LNCaP clone FGC (cell line): ENCODE measurements around the gene FKBP7.

Experiments used
- DNase-seq: peaks from one replicate; pipeline ENCODE4 v3.0.0-alpha.2; 2011; ENCODE audit warnings: low read depth
- H3K4me3 ChIP-seq: 2 replicates; pipeline ENCODE4 v1.5.1; 2011; ENCODE audit warnings: mild to moderate bottlenecking, low read depth, low read length, control low read depth
- TF ChIP-seq, protein P1 (sequence below): IDR thresholded peaks from 2 replicates; pipeline ENCODE4 v1.5.1; 2012; ENCODE audit warnings: mild to moderate bottlenecking; ENCODE audit not compliant: control insufficient read depth, insufficient read depth; ENCODE audit errors: extremely low read depth

Gene FKBP7

DNA sequence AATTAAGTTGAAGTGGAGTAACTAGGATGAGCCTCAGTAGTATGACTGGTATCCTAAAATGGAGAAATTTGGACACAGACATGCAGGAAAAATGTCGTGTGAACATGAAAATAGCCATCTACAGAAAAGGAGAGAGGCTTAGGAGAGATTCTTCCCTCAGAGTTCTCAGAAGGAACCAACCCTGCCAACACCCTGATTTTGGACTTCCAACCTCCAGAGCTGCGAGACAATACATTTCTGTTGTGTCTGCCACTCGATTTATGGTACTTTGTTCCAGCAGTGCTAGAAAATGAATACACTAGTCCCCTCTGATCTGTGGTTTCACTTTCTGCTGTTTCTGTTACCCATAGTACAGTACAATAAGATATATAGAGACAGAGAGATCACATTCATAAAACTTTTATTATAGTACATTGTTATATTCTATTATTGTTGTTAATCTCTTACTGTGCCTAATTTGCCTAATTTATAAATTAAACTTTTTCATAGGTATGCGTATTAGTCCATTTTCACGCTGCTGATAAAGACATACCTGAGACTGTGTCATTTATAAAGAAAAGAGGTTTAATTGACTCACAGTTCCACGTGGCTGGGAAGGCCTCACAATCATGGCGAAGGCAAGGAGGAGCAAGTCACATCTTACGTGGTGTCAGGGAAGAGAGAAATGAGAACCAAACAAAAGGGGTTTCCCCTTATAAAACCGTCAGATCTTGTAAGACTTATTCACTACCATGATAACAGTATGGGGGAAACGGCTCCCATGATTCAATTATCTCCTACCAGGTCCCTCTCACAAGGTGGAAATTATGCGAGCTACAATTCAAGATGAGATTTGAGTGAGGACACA lies 43.1 kb upstream of the FKBP7 start:
- TF ChIP-seq, protein P1, sequence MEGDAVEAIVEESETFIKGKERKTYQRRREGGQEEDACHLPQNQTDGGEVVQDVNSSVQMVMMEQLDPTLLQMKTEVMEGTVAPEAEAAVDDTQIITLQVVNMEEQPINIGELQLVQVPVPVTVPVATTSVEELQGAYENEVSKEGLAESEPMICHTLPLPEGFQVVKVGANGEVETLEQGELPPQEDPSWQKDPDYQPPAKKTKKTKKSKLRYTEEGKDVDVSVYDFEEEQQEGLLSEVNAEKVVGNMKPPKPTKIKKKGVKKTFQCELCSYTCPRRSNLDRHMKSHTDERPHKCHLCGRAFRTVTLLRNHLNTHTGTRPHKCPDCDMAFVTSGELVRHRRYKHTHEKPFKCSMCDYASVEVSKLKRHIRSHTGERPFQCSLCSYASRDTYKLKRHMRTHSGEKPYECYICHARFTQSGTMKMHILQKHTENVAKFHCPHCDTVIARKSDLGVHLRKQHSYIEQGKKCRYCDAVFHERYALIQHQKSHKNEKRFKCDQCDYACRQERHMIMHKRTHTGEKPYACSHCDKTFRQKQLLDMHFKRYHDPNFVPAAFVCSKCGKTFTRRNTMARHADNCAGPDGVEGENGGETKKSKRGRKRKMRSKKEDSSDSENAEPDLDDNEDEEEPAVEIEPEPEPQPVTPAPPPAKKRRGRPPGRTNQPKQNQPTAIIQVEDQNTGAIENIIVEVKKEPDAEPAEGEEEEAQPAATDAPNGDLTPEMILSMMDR: no peak
- no peak overlapping the region for H3K4me3 ChIP-seq
- no peak for DNase-seq

DNA sequence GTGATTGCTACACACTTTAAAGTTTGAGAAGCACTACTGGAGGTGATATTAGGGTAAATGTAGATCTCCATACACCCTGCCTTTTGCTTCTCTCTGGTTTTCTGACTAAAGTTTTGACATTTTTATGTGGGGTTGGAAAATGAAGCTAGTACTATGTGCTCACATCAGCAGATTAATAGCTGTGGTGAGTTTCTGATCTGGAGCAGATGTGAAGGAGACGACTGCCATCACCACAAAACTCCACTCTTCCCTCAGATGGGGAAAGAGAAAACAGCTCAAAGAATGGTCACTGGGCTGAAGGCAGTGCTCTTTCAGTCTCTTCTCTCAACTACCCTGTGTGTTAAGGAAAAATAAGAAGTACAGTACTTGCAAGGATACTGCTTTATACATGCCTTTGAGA lies 39.1 kb upstream of the FKBP7 start:
- TF ChIP-seq, protein P1: no peak
- H3K4me3 ChIP-seq: no peak overlapping the region
- DNase-seq: no peak

DNA sequence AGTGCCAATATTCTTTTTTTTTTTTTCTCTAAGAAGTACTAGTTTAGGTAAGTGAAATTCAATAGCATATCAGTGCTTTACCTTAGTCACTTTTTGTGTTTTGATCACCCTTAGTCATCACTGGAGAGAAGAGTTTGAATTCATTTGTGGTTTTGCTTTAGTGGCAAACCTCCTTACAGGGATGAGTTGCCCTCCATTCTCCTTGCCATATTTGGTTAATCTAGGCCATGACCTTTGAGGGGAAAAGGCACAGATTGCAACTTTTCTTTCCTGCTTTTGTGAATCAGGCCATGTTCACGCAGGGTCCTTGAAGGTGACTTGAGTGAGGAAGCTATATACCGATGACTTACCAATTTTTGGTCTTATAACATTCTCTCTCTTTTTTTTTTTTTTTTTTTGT lies 36.3 kb upstream of the FKBP7 start:
- TF ChIP-seq, protein P1: no peak
- H3K4me3 ChIP-seq: no peak overlapping the region
- DNase-seq: no peak

DNA sequence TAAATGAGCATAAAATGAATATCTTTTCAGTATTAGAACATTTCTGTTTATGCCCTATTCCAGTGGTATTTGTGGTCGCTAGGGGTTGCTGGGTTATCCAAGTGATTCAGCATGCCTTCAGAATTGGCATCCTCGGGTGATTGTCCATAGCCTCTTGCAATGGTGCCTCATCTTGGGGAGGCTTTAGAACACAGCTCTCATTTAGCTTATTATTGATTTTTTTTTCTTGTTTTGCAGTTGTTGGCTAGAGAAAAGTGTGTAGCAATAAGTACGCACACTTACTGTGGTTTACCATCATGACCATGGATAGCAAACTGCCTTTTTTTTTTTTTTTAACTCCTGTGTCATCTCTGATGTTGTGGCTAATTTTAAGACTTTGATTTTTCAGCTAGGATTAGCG lies 35.5 kb upstream of the FKBP7 start:
- no peak overlapping the region for H3K4me3 ChIP-seq
- TF ChIP-seq, protein P1: no peak
- no peak for DNase-seq

DNA sequence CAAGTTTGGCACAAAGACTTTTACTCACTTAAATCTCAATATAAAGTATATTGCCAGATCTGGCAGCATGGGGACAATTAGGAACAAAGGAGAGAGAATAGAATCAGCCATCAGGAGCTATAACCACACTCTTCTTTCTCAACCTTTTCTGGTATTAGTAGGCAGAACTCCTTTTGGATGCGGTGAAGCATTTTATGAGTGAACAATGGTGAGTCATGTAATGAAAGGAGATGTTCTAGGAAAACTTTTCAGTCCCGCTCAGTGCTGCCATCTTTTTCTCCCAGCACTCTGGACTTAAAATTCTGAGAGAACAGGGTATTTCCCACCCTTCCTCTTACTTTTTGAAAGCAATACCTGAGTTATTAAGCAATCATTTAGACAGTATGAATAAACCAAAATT lies 34.1 kb upstream of the FKBP7 start:
- no peak overlapping the region for H3K4me3 ChIP-seq
- DNase-seq: no peak
- TF ChIP-seq, protein P1: no peak

DNA sequence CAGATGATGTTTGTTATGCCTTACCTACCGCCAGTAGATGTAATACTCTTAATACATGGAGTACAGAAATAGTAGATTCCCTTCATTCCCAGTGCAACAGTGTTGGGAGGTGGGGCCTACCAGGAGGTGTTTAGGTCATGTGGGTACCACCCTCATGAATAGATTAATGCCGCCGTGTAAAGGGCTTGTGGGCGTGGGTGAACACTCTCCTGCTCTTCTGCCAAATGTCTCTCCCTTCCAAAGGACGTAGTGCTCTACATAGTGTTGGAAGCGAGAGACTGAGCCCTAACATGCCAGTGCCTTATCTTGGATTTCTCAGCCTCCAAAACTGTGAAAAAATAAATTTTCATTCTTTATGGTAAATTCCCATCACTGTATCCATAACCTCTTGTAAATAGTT lies 32.0 kb upstream of the FKBP7 start:
- no peak overlapping the region for H3K4me3 ChIP-seq
- TF ChIP-seq, protein P1: no peak
- DNase-seq: no peak

DNA sequence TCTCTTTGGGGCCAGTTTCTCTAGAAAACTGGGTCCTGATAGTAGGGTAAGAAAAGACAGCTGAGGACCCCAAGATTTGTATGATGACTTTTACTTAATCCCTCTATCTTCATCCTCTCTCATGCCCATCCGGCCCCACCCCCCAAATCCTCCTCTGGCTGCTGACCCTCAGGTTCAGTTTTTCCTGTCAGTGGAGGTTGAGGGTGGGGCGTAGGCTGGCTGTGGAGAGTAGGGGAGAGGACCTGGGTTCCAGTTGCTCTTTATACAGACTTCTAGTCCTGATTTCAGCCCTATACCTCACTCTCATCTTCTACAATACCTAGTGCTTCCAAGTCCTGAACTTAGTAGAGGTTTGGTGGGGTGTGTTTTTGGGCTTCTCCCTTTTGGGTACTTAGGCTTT lies 30.2 kb upstream of the FKBP7 start:
- no peak for DNase-seq
- TF ChIP-seq, protein P1: no peak
- no peak overlapping the region for H3K4me3 ChIP-seq
